OCI-LY7 (cell line): ENCODE data around the gene LILRB1. TPM values are rescaled to one million over a fixed set of nuclear protein-coding genes. Genes with fewer than 3 reads are reported as not detected.

ENCODE experiments used
- BruUV-seq: library from RNA; stranded (reverse); fragments of 400-500 nt; replicated peaks from 2 replicates; lab custom pipeline; 2021; lab: Mats Ljungman, UMichigan
- CTCF ChIA-PET: fragments of 300-600 bp; sonication (Branson Sonifier 250); formaldehyde crosslinking; loops from one replicate; lab custom pipeline; 2022; ENCODE audit warnings: antibody characterized with exemption; ENCODE audit not compliant: unreplicated experiment; lab: Charles Lee
- POLR2A ChIA-PET: fragments of 300-600 bp; sonication (Branson Sonifier 250); formaldehyde crosslinking; loops from one replicate; lab custom pipeline; 2022; ENCODE audit warnings: antibody characterized with exemption; lab: Charles Lee
- DNase-seq: peaks from one replicate; pipeline ENCODE4 v3.0.0-alpha.2; 2015; ENCODE audit warnings: low spot score
- H2AFZ ChIP-seq: fragments of 200-600 bp; sonication (generic), shearing (Covaris generic); 2 replicates; pipeline ENCODE4 v1.6.1; 2014; ENCODE audit warnings: mild to moderate bottlenecking, antibody characterized with exemption, low read length, moderate library complexity
- H3K27ac ChIP-seq: fragments of 200-600 bp; sonication (generic); 2 replicates; pipeline ENCODE4 v1.5.1; 2014; ENCODE audit warnings: mixed run types, low read depth, mild to moderate bottlenecking, moderate library complexity, low read length, inconsistent platforms; ENCODE audit not compliant: poor library complexity, severe bottlenecking
- H3K36me3 ChIP-seq: fragments of 200-600 bp; sonication (generic); 2 replicates; pipeline ENCODE4 v1.6.1; 2014; ENCODE audit warnings: mild to moderate bottlenecking, antibody characterized with exemption, low read length, moderate library complexity, mixed read lengths; ENCODE audit not compliant: insufficient read depth
- H3K4me1 ChIP-seq: fragments of 200-600 bp; sonication (generic); 2 replicates; pipeline ENCODE4 v1.5.1; 2014; ENCODE audit warnings: mild to moderate bottlenecking, low read length; ENCODE audit not compliant: insufficient read depth, poor library complexity, severe bottlenecking
- H3K4me2 ChIP-seq: fragments of 200-600 bp; sonication (generic); 2 replicates; pipeline ENCODE4 v1.6.1; 2014; ENCODE audit warnings: mild to moderate bottlenecking, low read length
- H3K4me3 ChIP-seq: fragments of 200-600 bp; sonication (generic); 2 replicates; pipeline ENCODE4 v1.5.1; 2014; ENCODE audit warnings: mild to moderate bottlenecking, low read depth, low read length; ENCODE audit not compliant: poor library complexity, severe bottlenecking
- H3K79me2 ChIP-seq: fragments of 200-600 bp; sonication (generic); 2 replicates; pipeline ENCODE4 v1.6.1; 2016; ENCODE audit warnings: low read depth, mild to moderate bottlenecking, low read length, moderate library complexity, mixed read lengths; ENCODE audit not compliant: insufficient read depth
- H3K9me2 ChIP-seq: fragments of 200-600 bp; sonication (generic); 2 replicates; pipeline ENCODE4 v1.6.1; 2016; ENCODE audit warnings: mild to moderate bottlenecking, low read length, mixed read lengths; ENCODE audit not compliant: insufficient read depth
- H3K9me3 ChIP-seq: fragments of 200-600 bp; sonication (generic); 2 replicates; pipeline ENCODE4 v1.6.1; 2014; ENCODE audit warnings: mild to moderate bottlenecking, mixed run types, low read length, mixed read lengths
- H4K20me1 ChIP-seq: fragments of 200-600 bp; sonication (generic); 2 replicates; pipeline ENCODE4 v1.6.1; 2014; ENCODE audit warnings: mild to moderate bottlenecking, antibody characterized with exemption, low read length, moderate library complexity, mixed read lengths; ENCODE audit not compliant: insufficient read depth
- EZH2phosphoT487 ChIP-seq: fragments of 200-600 bp; sonication (generic); IDR thresholded peaks from 2 replicates; pipeline ENCODE4 v1.6.1; 2018; ENCODE audit warnings: low read depth, borderline replicate concordance, mild to moderate bottlenecking, mixed run types, antibody characterized with exemption, low read length, moderate library complexity, mixed read lengths
- intact Hi-C: fragments of 100-400 bp; cut with micrococcal nuclease; formaldehyde crosslinking; loops from one replicate; pipeline ENCODE4 v1.10.0; 2022; ENCODE audit not compliant: unreplicated experiment
- total RNA-seq, 2 experiments: library from RNA; depleted of rRNA in 1 of 2; stranded (reverse); fragments of >200 nt in 1 of 2; shearing (Covaris generic) in 1 of 2; gene quantifications; 2 replicates each; pipeline ENCODE4 v1.2.3, GENCODE V29; 2014 to 2022
- TF ChIP-seq, protein P1 (sequence below): fragments of 200-600 bp; sonication (generic); conservative IDR thresholded peaks from 2 replicates; pipeline ENCODE4 v1.5.1; 2014; ENCODE audit warnings: mild to moderate bottlenecking, antibody characterized with exemption, low read length, moderate library complexity, mixed read lengths

Gene LILRB1
- total RNA-seq, 2 experiments from 2014 or later: 4.5 TPM; not detected in 1

- no peaks in the 10 kb centered on the region for H3K9me2 ChIP-seq
- H3K27ac ChIP-seq: no peak overlapping the region
- intact Hi-C loops: no loop called here
- DNase-seq: no peak
- H3K4me2 ChIP-seq: no peak overlapping the region
- ChIA-PET POLR2A (no interaction called here), CTCF (no interaction called here)
- H4K20me1 ChIP-seq: no peaks in the 10 kb centered on the region
- no peak for TF ChIP-seq EZH2phosphoT487
- TF ChIP-seq, protein P1, sequence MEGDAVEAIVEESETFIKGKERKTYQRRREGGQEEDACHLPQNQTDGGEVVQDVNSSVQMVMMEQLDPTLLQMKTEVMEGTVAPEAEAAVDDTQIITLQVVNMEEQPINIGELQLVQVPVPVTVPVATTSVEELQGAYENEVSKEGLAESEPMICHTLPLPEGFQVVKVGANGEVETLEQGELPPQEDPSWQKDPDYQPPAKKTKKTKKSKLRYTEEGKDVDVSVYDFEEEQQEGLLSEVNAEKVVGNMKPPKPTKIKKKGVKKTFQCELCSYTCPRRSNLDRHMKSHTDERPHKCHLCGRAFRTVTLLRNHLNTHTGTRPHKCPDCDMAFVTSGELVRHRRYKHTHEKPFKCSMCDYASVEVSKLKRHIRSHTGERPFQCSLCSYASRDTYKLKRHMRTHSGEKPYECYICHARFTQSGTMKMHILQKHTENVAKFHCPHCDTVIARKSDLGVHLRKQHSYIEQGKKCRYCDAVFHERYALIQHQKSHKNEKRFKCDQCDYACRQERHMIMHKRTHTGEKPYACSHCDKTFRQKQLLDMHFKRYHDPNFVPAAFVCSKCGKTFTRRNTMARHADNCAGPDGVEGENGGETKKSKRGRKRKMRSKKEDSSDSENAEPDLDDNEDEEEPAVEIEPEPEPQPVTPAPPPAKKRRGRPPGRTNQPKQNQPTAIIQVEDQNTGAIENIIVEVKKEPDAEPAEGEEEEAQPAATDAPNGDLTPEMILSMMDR: no peak
- H3K9me3 ChIP-seq: no peaks in the 10 kb centered on the region
- no TSS peak for BruUV-seq
- no peaks in the 10 kb centered on the region for H3K79me2 ChIP-seq
- H3K36me3 ChIP-seq: no peaks in the 10 kb centered on the region
- H3K4me3 ChIP-seq: no peak overlapping the region
- H3K4me1 ChIP-seq: peaks cover 3% of the 10 kb centered on the region
- H2AFZ ChIP-seq: no peak overlapping the region
Observed at GRCh38 chr19:54668353-54668752, 38.1 kb downstream of the LILRB1 start.

DNA sequence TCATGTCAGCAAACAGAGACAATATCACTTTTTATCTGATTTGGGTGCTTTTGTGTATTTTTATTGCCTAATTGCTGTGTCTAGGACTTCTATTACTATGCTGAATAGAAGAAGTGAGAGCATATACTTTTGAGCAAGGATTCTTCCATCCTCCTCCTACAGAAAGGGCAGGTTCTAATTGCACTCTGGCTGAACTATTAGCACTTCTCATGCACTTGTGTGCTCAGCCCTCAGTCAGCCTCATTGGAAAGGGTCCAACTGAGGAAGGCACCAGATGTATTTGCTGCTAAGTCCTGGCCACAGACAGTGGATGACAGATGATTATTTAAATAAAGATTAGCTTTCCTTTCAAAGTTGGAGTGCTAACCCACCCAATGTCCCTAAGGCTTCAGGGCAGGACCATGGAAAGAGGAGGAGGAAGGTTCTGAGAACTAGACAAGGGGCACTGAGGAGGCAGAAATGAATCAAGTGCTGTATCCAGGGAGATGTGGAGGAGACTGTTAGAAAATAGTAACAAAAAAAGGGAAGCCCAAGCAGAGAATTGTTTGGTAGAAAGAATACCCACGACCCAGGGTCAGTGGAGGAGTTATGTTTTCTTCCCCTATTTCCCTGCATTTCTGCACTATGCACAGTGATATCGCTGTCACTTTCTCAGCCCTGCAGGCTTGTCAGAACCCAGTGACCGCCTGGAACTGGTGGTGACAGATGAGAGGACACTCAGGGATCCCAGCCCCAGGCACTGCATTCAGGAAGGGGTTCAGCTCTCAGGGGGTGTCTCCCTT lies 40.5 kb downstream of the LILRB1 start:
- Histone ChIP-seq H3K79me2 (no peaks in the 10 kb centered on the region), H3K27ac (no peak overlapping the region), H3K4me2 (no peak overlapping the region), H3K9me2 (no peaks in the 10 kb centered on the region), H2AFZ (no peak overlapping the region), H3K4me1 (peaks cover 1% of the 10 kb centered on the region), H3K36me3 (no peaks in the 10 kb centered on the region), H3K9me3 (no peaks in the 10 kb centered on the region), H4K20me1 (no peaks in the 10 kb centered on the region), H3K4me3 (no peak overlapping the region)
- TF ChIP-seq, protein P1: no peak
- TF ChIP-seq EZH2phosphoT487: no peak
- intact Hi-C loops: no loop called here
- no peak for DNase-seq
- ChIA-PET CTCF (no interaction called here), POLR2A (interaction anchor here (0.5 kb wide), 1 partner anchor 297 kb away, joined by 3 read pairs; no protein-coding TSS in a partner anchor)
- no TSS peak for BruUV-seq

DNA sequence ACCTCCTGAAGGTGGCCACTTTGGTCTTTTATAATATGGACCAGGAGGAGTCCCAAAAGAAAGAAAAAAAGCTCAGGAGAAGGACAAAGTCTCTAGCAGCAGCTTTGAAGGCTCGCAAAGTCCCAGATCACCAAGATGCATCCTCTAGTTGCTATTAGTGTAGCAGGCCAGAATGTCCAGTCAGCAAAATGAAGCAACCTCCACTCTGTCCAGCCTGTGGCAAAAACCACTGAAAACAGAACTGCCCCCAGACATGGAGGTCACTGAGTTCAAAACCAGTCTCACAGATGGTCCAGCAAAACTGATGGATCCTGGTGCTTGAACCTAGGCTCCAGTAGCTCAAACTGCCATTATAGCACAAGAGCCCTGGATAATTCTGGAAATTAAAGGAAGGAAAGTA lies 42.9 kb downstream of the LILRB1 start:
- intact Hi-C loops: no loop called here
- no peak overlapping the region for H2AFZ ChIP-seq
- H3K27ac ChIP-seq: no peak overlapping the region
- H4K20me1 ChIP-seq: no peaks in the 10 kb centered on the region
- no peak overlapping the region for H3K4me3 ChIP-seq
- no TSS peak for BruUV-seq
- H3K9me2 ChIP-seq: no peaks in the 10 kb centered on the region
- H3K4me2 ChIP-seq: no peak overlapping the region
- no peak for TF ChIP-seq EZH2phosphoT487
- TF ChIP-seq, protein P1: no peak
- no peak for DNase-seq
- ChIA-PET CTCF (interaction anchor here (0.8 kb wide), 1 partner anchor 9 kb away, joined by 3 read pairs; no protein-coding TSS in a partner anchor), POLR2A (no interaction called here)
- no peaks in the 10 kb centered on the region for H3K36me3 ChIP-seq
- no peaks in the 10 kb centered on the region for H3K79me2 ChIP-seq
- no peaks in the 10 kb centered on the region for H3K4me1 ChIP-seq
- no peaks in the 10 kb centered on the region for H3K9me3 ChIP-seq
